ENCODE data around the gene ACP2.

The ACP2 gene

DNA sequence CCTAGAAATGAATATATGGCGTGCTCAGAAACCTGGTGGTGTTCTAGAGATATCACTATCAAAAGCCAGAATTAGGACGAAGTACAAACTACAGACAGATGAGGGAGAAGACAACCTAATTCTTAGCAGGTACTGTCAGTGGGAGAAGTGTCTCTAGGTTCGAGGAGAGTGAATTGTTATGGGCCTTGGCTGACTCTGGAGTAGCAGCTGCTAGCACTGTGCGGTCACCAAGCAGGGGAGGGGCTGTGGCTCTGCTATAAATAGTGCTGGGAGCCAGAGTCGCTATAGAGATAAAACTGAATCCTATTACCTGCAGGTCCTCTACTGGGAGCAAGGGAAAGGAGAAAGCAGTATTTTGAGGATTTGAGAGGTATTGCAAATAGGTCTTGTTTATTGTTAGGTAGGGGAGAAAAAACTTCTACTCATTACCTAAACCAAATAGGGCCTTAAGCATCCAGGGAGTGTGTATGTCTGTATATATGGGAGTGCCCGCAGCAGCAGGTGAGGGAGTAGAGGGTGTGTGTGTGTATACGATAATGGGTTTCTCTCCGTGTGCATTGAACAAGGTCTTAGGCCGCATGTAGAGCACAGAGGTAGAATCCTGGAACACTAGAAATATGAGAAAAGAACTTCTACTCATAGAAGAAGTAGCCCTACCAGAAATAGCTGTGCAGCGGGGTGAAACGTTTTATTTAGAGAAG is 23.5 kb upstream of the ACP2 start:
- H3K79me2 ChIP-seq (ENCODE audit: insufficient read depth, low read length): peaks cover 25% of the 10 kb centered on the region
- peak overlapping the region; percentile 11; the same call in 1 of the 2 replicates for H3K9ac ChIP-seq (ENCODE audit: low read length)
- H3K9me2 ChIP-seq (ENCODE audit: low read depth, low read length): no peaks in the 10 kb centered on the region
- H3K9me3 ChIP-seq (ENCODE audit: low read length): no peaks in the 10 kb centered on the region
- no peak overlapping the region for H2AFZ ChIP-seq (ENCODE audit: low read length)
- peak overlapping the region; percentile 100 for H3K4me2 ChIP-seq (ENCODE audit: low read length)
- H3K27me3 ChIP-seq (ENCODE audit: insufficient read depth, low read length): no peaks in the 10 kb centered on the region
- no peak overlapping the region for H3K27ac ChIP-seq (ENCODE audit: low read depth, low read length, poor library complexity, severe bottlenecking)
- TF ChIP-seq, protein P1, sequence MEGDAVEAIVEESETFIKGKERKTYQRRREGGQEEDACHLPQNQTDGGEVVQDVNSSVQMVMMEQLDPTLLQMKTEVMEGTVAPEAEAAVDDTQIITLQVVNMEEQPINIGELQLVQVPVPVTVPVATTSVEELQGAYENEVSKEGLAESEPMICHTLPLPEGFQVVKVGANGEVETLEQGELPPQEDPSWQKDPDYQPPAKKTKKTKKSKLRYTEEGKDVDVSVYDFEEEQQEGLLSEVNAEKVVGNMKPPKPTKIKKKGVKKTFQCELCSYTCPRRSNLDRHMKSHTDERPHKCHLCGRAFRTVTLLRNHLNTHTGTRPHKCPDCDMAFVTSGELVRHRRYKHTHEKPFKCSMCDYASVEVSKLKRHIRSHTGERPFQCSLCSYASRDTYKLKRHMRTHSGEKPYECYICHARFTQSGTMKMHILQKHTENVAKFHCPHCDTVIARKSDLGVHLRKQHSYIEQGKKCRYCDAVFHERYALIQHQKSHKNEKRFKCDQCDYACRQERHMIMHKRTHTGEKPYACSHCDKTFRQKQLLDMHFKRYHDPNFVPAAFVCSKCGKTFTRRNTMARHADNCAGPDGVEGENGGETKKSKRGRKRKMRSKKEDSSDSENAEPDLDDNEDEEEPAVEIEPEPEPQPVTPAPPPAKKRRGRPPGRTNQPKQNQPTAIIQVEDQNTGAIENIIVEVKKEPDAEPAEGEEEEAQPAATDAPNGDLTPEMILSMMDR (IDR thresholded peaks at IDR 0.05; ENCODE audit: low read length): no peak
- no peak for TF ChIP-seq EZH2 (IDR thresholded peaks at IDR 0.05; ENCODE audit: borderline replicate concordance, low read length)
- no peaks in the 10 kb centered on the region for H4K20me1 ChIP-seq (ENCODE audit: insufficient read depth, low read length)
- H3F3A ChIP-seq (ENCODE audit: insufficient read depth, low read length): no peaks in the 10 kb centered on the region
- H3K4me1 ChIP-seq (ENCODE audit: insufficient read depth, low read length, severe bottlenecking): peaks cover 36% of the 10 kb centered on the region
- peaks cover 33% of the 10 kb centered on the region for H3K36me3 ChIP-seq (ENCODE audit: insufficient read depth, low read length)
- peak overlapping the region; percentile 87 for H3K4me3 ChIP-seq (ENCODE audit: low read depth, low read length, poor library complexity, severe bottlenecking)

DNA sequence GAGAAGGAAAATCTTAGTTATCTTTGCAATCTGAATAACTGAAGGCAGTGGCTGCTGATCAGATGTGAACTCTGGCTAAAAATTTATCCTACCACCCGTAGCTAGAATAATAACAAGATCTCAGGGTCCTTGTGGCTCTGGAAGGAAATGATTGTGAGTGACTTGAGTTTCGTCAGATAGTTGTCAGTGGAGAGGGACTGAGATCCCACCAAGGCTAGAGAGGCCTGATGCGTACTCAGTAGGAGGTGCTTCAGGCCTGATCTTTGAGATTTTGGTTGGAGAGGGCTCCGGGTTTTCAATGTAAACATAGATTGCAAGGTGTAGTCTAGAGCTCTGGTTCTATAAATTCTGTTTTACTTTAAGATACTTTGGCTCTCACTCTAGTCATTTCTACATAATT is 22.7 kb upstream of the ACP2 start:
- Histone ChIP-seq H3K9me3 (ENCODE audit: low read length) (no peaks in the 10 kb centered on the region), H3K79me2 (ENCODE audit: insufficient read depth, low read length) (peaks cover 25% of the 10 kb centered on the region), H3K36me3 (ENCODE audit: insufficient read depth, low read length) (peaks cover 25% of the 10 kb centered on the region), H3F3A (ENCODE audit: insufficient read depth, low read length) (no peaks in the 10 kb centered on the region), H3K27ac (ENCODE audit: low read depth, low read length, poor library complexity, severe bottlenecking) (peak overlapping the region; percentile 11), H3K27me3 (ENCODE audit: insufficient read depth, low read length) (no peaks in the 10 kb centered on the region), H2AFZ (ENCODE audit: low read length) (no peak overlapping the region), H3K9me2 (ENCODE audit: low read depth, low read length) (no peaks in the 10 kb centered on the region), H3K4me1 (ENCODE audit: insufficient read depth, low read length, severe bottlenecking) (peaks cover 36% of the 10 kb centered on the region), H3K4me2 (ENCODE audit: low read length) (peak overlapping the region; percentile 100), H3K9ac (ENCODE audit: low read length) (peak overlapping the region; percentile 86; the same call in 1 of the 2 replicates), H4K20me1 (ENCODE audit: insufficient read depth, low read length) (no peaks in the 10 kb centered on the region), H3K4me3 (ENCODE audit: low read depth, low read length, poor library complexity, severe bottlenecking) (peak overlapping the region; percentile 87)
- no peak for TF ChIP-seq EZH2 (IDR thresholded peaks at IDR 0.05; ENCODE audit: borderline replicate concordance, low read length)
- TF ChIP-seq, protein P1 (IDR thresholded peaks at IDR 0.05; ENCODE audit: low read length): no peak

DNA sequence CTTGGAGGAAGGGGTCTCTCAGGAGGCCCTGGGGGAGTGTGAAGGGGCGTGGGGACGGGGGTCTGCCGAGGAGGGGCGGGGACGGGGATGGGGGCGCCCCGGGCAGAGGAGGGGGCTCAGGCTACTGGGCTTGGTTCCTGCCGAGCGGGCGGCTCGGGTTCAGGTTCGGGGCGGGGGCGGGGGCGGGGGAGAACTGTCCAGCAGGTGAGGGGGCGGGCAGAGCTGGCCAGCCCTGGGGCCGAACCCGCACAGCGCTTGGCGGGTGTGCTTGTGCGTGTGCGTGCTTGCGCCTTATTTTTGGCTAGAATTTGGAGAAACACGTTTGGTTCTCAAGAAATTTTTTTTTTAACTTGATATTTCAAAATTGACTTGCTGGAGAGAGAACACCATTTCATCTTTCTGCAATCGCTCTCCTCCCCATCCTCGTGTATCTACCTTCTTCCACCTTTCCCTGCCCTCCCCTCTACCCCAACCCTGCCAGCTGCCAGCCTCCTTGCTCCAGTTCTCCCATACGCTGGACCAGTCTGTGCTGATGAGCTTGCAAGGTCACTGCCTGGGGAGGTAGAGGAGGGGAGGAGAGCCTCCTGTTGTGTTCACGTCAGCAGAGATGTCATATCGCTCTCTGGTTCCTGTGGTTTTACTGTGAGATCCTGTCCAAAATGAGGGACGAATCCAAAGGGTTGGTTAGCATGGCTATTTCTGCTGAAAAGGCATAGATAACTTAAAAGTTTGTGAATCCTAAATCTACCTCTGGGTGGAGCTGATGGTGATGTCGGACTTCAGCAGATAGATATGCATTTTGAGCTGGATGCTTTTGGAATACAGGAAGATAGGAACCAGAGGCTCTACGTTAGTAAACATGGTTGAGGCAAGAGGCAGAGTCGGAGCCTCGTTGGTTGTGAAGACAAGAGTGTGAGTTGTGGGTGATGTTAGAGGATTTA is 22.0 kb upstream of the ACP2 start:
- no peaks in the 10 kb centered on the region for H3K27me3 ChIP-seq (ENCODE audit: insufficient read depth, low read length)
- no peaks in the 10 kb centered on the region for H4K20me1 ChIP-seq (ENCODE audit: insufficient read depth, low read length)
- no peaks in the 10 kb centered on the region for H3K9me2 ChIP-seq (ENCODE audit: low read depth, low read length)
- H3K4me2 ChIP-seq (ENCODE audit: low read length): peak overlapping the region; percentile 100
- peaks cover 18% of the 10 kb centered on the region for H3K36me3 ChIP-seq (ENCODE audit: insufficient read depth, low read length)
- TF ChIP-seq, protein P1 (IDR thresholded peaks at IDR 0.05; ENCODE audit: low read length): peak; percentile 46
- TF ChIP-seq EZH2 (IDR thresholded peaks at IDR 0.05; ENCODE audit: borderline replicate concordance, low read length): no peak
- H3K9ac ChIP-seq (ENCODE audit: low read length): peak overlapping the region; percentile 86
- H3F3A ChIP-seq (ENCODE audit: insufficient read depth, low read length): no peaks in the 10 kb centered on the region
- peaks cover 41% of the 10 kb centered on the region for H3K4me1 ChIP-seq (ENCODE audit: insufficient read depth, low read length, severe bottlenecking)
- H3K4me3 ChIP-seq (ENCODE audit: low read depth, low read length, poor library complexity, severe bottlenecking): peak overlapping the region; percentile 87
- H3K27ac ChIP-seq (ENCODE audit: low read depth, low read length, poor library complexity, severe bottlenecking): peak overlapping the region; percentile 11
- H2AFZ ChIP-seq (ENCODE audit: low read length): no peak overlapping the region
- peaks cover 25% of the 10 kb centered on the region for H3K79me2 ChIP-seq (ENCODE audit: insufficient read depth, low read length)
- H3K9me3 ChIP-seq (ENCODE audit: low read length): no peaks in the 10 kb centered on the region
